ELF-1 (cell line): ENCODE results near the gene RFTN2.
"Not testable (repeated sequence)": the region's sequence is repeated elsewhere in the genome, so short reads cannot be mapped to it uniquely, and the experiment has no call there.

Source experiments
- DNase-seq: peaks from one replicate; pipeline ENCODE4 v3.0.0-alpha.2; 2016; ENCODE audit warnings: low read depth, low spot score

The RFTN2 gene, protein sequence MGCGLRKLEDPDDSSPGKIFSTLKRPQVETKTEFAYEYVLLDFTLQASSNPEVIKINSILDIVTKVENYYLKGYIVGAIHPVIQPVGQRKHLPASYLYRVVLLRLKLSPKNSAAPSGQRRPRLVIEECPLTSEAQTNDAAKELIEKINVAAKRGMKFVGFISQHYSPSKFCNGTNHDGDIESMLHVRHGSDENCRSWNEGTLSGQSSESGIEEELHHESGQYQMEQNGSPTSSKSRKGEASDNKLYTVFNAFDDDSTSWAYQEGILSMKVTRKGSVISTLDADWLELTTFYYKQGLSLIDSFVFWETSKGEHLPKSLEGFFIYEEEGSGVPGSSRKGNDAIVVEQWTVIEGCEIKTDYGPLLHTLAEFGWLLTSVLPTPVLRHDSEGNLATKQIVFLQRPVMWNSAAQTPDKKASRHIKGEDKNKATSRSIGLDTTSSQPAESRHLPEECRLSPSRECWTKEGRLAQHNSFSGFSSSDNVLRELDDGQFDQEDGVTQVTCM

DNA sequence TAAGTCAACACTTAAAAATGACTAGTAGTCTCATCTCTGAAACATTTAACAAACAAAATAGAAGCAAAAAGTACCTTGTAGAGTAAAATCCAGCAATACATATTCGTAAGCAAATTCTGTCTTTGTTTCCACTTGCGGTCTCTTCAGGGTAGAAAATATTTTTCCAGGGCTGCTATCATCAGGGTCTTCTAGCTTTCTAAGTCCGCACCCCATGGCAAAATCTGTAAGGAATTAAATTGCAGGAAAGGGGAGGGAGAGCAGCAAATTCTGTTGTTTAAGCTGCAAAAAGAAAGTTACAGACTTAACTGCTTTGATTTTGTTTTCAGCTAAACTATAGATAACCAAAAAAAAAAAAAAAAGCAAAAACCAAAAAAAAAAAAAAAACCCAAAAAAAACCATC, at the start of gene RFTN2:
RFTN2 (minus strand) TSS at position 342 of the 400 bp plus-strand sequence; CDS start at position 213, 129 bp downstream.
- DNase-seq, result no peak

DNA sequence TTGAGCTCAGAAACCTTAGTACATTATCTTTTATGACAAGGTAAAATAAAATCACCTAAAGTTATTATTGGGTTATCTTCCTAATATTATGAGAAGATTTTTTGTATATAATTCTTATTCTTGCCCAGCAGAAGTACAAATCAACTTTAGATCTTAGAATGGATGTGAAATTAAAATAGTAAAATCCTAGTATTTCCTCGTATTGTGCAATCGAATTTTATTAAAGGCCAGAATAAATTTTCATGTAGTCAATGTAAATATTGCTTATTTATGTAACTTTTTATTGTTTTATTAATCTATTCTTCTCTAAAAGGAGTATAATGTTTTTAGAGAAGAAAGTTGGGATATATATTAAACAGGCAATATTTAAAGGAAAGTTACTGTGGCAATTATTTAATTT, 42.5 kb upstream of the RFTN2 start:
- no peak for DNase-seq

DNA sequence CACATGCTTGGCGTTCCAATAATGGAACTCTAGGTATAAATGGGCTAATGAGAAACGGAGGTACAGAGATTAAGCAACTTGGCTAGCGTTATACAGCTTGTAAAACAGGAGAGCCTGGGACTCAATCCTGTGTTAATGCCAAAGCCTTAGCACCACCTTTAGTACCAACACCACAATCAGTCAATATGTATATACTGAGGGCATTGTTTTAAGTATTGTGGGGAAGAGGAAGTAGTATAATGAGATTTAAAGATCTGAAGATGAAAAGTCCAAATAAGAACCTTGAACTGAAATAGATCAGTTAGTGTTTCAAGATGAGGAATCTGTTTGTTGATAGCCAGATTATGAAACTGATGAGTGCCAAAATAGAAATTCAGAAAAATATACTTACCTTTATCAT, 37.9 kb upstream of the RFTN2 start:
- no peak for DNase-seq

DNA sequence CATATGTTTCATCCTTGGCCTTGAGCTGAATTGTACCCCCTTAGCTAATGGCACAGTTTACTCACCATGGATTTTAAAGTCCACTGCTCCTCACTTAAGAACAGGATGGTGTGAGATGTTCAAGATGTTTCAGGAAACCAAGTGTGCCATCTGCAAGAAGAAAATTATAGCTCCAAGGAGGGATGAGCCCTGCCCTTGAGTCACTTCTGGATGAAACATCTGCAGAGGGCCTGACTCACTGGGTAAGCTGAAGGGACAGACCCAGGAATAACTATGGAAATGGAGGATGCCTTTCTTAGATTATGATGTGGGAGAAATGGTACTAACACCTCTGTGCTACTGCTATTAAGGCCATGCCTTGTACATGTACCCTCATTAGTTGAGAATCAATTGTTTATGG, 36.2 kb upstream of the RFTN2 start:
- DNase-seq, result no peak

GRCh38 chr2:197710424-197711042, 35.1 kb upstream of the RFTN2 start:
- peak; percentile 3 for DNase-seq

GRCh38 chr2:197709140-197709539, 33.8 kb upstream of the RFTN2 start:
- DNase-seq, result not testable (repeated sequence)

DNA sequence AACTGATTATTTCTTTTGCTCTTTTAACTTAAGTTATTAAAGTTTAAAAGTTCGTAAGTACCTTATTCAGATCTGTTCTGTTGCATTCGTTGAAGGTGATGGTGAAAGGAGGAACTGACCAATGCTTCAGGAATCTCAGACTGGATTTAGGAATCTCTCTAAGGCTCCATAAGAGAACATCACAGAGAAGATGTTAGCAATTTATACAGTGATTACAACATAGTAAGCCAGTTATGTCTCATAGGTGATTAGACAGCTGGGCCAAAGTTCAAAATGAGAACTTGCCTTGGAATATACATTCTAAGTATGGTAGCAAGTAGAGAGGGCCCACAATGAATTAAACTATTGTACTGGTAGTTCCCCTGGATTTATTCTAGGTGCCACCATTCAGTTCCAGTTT, 32.9 kb upstream of the RFTN2 start:
- no peak for DNase-seq

GRCh38 chr2:197707316-197708213, 32.2 kb upstream of the RFTN2 start:
- DNase-seq, result peak; percentile 44

GRCh38 chr2:197706839-197707207, 31.4 kb upstream of the RFTN2 start:
- DNase-seq, result peak; percentile 36

- DNase-seq, result peak; percentile 23
Observed at GRCh38 chr2:197705912-197706838, 30.8 kb upstream of the RFTN2 start.

DNA sequence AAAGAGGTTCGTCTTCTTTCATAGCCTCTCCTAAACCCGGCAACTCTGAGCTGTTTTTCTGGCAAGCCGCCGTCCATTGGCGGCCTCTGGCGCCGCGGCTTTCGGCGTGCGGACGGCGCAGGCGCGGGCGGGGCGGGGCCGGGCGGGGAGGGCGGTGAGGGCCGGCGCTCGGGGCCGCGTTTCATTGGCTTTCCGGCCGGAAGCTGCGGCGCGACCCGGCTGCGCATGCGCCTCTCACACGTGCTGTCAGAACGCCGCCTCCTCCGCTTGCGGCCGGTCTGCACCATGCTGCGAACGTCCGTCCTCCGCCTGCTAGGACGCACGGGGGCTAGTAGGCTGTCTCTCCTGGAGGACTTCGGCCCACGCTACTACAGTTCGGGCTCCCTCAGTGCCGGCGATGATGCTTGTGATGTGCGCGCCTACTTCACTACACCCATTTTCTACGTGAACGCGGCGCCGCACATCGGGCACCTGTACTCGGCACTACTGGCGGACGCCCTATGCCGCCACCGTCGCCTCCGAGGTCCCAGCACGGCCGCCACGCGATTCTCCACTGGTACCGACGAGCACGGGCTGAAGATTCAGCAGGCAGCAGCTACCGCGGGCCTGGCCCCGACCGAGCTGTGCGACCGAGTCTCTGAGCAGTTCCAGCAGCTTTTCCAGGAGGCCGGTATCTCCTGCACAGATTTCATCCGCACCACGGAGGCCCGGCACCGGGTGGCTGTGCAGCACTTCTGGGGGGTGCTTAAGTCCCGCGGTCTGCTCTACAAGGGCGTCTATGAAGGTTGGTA, 29.9 kb upstream of the RFTN2 start, which contains the start of gene MARS2:
MARS2 (plus strand) TSS at position 249 of the 791 bp plus-strand sequence; CDS start at position 286, 37 bp downstream.
- DNase-seq, result peak; percentile 94

GRCh38 chr2:197704434-197705120, 29.2 kb upstream of the RFTN2 start:
- DNase-seq, result no peak

DNA sequence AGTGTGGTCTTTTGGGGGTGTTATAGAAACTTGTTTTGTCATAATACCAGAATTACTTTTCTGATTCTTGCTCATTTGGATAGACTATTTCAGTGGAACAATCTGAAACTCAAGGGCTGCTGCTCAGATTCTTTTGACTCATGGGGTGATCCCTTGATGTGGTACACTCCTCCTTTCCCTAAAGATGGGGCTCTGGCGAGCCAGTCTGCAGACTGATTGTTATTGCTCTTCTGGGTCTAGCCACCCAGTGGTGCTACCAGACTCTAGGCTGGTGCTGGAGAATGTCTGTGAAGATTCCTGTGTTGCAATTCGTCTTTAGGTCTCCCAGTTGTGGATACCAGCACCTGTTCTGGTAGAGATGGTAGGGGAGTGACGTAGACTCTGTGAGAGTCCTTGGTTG, 25.6 kb upstream of the RFTN2 start:
- DNase-seq, result no peak

DNA sequence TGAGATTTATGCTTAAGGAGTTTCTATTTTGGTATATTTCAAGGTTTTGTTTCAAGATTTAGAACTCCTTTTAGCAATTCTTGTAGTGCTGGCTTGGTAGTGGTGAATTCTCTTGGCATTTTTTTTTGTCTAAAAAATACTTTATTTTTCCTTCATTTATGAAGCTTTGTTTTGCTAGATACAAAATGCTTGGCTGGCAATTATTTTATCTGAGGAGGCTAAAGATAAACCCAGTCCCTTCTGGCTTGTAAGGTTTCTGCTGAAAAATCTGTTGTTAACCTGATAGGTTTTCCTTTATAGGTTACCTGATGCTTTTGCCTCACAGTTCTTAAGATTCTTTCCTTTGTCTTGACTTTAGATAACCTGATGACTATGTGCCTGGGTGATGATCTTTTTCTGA, 24.3 kb upstream of the RFTN2 start:
- DNase-seq, result not testable (repeated sequence)

GRCh38 chr2:197696571-197696970, 21.2 kb upstream of the RFTN2 start:
- DNase-seq, result not testable (repeated sequence)

GRCh38 chr2:197695971-197696370, 20.6 kb upstream of the RFTN2 start:
- not testable (repeated sequence) for DNase-seq

GRCh38 chr2:197695206-197695605, 19.8 kb upstream of the RFTN2 start:
- not testable (repeated sequence) for DNase-seq

DNA sequence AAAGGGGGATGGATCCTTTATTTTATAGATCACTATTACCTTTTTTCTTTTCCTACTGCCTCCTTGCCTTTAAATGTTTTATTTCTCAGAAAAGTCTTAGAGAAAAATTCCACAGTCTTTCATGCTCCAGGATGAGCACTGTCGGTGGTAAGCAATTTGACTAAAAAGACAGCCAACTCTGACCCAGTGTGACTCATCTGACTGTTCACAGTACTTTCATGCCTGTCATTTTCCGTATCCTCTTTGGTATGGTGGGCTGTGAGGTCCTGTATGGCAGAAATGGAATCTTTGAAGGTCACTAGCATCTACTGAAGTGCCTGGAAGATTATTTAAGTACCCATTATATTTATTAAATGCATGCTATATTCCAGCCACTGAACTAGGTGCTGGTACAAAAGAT, 2.1 kb upstream of the RFTN2 start:
- DNase-seq, result no peak

DNA sequence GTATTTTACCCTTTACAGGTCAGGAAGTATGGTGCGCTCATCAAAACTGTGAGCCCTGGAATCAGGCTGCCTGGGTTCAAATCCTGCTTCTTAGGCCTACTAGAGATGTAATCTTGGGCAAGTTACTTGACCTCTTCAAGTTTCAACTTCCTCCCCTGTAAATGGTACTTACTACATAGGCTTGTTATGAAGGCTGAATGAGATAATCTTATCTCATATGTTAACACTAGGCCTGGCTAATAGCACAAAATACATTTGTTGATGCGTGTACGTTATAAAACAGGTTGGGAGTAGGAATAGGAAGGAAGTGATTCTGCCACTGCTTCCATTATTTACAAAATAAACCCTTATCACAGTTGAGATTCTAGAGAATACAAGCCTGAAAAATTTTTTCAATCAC, 1.7 kb upstream of the RFTN2 start:
- no peak for DNase-seq
